Amniotic stem cell (primary cell): ENCODE measurements around the gene ADGRV1.
"Not testable (repeated sequence)": the region's sequence is repeated elsewhere in the genome, so short reads cannot be mapped to it uniquely, and the experiment has no call there.

Experiments used
- DNase-seq: peaks from one replicate; lab custom pipeline; 2025; lab: John Stamatoyannopoulos, UW

Gene ADGRV1

DNA sequence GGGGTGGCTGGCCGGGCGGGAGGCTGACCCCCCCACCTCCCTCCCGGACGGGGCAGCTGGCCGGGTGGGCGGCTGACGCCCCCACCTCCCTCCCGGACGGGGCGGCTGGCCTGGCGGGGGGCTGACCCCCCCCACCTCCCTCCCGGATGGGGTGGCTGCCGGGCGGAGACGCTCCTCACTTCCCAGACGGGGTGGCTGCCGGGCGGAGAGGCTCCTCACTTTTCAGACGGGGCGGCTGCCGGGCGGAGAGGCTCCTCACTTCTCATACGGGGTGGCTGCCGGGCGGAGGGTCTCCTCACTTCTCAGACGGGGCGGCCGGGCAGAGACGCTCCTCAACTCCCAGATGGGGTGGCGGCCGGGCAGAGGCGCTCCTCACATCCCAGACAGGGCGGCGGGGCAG, 37.2 kb downstream of the ADGRV1 start:
- DNase-seq, result not testable (repeated sequence)

DNA sequence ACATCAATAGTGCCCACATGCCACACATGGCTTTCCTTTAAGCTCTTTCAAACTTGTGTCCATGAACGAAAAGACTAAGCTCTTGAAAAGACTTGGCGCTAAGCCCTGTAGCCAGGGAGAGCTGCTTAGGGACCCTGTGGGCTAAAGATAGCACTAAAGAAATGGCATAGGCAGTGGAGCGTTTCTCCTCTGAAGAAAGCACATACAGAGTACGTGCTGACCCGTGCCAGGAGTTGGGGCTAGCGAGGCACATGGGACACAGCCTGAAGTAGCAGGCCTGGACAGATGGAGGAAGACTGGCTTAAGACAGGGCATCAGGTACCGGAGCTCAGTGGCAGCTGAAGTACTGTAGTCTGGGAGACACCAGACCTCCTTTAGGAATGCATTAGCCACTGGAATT, 39.7 kb downstream of the ADGRV1 start:
- no peak for DNase-seq

DNA sequence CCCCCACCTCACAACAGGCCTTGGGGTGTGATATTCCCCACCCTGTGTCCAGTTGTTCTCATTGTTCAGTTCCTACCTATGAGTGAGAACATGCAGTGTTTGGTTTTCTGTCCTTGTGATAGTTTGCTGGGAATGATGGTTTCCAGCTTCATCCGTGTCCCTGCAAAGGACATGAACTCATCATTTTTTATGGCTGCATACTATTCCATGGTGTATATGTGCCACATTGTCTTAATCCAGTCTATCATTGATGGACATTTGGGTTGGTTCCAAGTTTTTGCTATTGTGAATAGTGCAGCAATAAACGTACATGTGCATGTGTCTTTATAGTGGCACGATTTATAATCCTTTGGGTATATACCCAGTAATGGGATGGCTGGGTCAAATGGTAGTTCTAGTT, 41.7 kb downstream of the ADGRV1 start:
- not testable (repeated sequence) for DNase-seq

DNA sequence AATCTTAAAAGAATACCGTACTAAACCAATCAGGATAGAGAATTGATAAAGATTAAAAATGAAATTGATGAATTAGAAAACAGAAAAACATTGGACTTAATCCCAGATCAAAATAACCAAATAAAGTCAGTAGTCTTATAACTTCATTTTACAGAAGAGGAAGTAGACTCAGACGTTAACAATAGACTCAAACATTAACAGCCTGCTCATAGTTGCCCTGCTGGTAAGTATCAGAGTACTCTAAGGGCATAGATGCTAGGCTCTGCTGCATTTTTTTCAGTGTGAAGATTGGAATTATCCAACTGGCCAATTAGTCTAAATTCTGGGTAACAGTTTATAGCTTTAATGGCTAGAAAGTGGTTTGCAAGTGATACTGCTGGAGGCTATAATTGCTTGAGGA, 42.9 kb downstream of the ADGRV1 start:
- DNase-seq, result no peak

DNA sequence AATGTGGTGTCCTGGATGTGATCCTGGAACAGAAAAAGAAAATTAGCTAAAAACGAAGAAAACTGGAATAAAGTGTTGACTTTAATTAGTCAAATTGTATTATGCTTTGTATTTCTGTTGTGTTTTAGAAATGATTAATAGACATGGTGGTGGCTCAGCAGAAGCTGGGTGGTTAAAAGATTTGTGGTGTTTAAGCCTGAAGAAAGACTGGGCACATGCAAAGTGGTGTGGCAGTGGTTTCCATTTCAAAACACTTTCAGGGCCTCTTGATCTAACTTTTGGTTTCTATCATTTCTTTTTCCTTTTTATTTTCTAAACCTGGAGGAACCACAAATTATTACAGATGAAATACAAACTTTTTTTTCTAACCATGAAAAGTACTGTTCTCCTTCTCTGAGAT, 44.1 kb downstream of the ADGRV1 start:
- no peak for DNase-seq

DNA sequence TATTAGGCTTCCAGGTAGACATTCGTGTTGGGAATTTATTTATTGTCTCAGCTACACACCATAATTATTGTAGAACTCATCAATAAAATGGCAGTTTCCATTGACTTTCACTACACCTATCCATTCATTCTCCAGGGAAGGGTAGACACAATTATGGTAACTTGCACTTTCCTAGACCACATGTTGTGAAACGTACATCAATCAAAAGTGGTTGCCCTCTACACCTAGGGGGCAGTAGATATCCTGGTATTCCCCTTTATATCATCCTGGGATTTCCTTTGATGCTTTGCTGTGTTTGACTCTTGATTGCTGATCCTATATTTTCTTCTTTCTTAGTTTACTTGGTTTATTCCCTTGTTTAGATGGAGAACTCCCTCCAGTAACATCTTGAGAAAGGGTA, 47.9 kb downstream of the ADGRV1 start:
- no peak for DNase-seq

DNA sequence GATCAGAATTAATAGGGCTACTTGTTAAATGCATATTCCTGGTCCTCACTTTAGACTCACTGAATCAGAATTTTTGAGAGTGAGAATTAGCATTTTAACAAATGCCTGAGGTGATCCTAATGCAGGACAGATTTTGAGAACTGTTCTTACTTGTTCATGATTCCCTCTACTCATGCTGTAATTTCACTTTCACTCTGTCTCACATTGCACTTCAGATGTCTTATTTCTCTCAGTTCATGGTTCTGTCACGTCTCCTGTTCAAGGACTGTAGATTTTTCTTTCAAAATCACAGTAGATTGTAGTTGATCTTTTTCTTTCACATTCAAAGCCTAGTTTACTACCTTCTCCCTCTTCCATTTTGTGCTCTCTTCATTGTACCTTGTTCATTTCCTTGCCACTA, 54.3 kb downstream of the ADGRV1 start:
- DNase-seq, result no peak

DNA sequence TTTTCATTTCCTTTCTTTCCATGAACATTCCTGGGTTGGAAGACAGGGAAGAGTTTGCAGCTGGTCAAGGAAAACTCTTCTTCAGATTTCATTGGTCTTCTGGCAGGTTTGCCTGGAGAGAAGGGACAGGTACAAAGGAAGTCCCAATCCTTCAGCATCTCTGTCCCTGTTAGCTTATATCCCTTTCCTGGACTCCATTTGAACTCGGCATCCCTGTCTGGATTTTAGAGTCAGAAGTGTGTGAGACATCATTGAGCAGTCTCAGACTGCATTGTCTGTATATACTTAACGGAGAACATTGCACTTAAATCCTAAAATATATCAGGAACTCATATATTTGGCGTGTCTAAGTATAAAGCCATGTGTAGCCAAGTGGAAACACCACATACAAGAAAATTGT, 54.9 kb downstream of the ADGRV1 start:
- DNase-seq, result no peak

DNA sequence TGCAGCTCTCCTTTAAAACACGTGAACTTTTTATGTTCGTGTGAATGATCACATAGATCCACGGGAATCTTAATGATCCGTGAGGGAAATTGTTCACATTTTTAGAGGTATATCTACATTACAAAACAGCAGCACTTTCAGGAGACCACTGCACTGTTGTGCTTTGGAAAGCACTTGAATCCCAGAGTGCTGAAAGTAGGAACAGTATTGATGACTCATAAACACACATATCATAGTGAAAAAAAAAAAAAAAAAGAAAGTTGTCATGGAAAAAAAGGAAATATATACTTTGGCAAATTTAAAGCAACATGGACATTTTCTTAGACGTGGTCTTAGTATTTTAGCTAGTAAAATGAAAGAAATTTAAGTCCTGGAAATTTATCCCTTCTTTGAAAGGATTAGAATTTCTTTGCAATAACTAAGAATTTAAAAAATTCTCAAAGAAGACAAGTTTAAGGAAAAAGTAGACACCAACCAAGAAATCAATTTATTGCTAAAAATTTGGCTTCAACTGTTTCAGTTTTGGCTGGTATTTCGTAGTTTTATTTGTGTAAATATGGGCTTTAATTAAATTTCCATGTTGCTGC, 55.4 kb downstream of the ADGRV1 start:
- no peak for DNase-seq

DNA sequence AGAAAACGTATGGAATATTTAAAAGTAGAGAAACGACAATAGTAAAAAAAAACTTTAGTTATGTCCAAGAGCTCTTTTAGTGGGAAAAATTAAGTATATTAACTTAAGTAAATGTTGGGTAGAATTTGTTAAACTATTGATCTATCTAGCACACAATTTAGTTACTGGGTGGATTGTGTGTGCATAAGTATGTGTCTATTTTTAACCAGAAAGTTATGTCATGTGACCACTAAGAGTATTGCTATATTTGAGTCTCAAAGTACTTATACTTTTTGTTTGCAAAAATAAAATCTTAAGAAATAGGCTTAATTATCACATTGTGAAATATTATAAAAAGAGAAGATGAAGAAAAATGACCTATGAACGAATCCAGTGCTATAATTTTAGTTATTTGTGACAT, 56.8 kb downstream of the ADGRV1 start:
- no peak for DNase-seq

DNA sequence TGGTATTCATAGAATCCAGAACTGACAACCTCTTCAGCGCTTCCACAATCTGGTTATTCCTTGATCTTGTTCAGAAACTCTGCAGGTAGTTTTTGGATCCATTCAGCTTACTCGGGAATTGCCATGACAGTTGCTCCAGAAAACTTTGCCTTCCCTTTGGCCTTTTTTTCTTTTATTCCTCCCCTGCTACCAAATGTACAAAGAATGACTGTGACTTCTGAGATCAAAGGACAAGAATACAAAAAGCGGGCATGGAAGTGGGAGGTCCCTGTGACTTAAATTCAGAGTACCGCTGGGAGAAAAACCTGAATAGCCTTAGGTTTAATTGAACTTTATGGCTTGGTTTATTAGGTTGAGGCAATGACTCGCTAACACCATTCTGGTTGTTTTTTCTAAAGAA, 59.5 kb downstream of the ADGRV1 start:
- no peak for DNase-seq

DNA sequence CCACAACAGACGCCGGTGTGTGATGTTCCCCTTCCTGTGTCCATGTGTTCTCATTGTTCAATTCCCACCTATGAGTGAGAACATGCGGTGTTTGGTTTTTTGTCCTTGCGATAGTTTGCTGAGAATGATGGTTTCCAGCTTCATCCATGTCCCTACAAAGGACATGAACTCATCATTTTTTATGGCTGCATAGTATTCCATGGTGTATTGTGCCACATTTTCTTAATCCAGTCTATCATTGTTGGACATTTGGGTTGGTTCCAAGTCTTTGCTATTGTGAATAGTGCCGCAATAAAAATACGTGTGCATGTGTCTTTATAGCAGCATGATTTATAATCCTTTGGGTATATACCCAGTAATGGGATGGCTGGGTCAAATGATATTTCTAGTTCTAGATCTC, 61.2 kb downstream of the ADGRV1 start:
- DNase-seq, result not testable (repeated sequence)

DNA sequence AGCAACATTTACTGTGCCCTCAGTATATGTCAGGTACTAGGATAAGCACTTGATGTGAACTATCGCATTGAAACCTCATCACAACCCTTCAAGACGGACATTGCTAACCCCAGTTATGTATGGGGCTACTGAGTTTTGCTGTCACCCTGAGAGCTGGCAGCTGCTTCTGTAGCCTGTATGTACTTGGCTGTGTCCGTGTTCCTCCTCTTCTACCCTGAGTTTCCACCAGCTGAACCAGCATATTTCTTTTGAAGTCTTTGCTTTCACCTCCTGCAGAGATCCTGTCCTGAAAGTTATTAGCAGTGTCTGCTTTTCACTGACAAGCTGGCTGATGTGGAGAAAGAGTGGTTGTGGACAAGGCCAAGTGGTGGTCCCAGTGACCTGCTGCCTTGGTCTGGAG, 63.3 kb downstream of the ADGRV1 start:
- DNase-seq, result no peak

DNA sequence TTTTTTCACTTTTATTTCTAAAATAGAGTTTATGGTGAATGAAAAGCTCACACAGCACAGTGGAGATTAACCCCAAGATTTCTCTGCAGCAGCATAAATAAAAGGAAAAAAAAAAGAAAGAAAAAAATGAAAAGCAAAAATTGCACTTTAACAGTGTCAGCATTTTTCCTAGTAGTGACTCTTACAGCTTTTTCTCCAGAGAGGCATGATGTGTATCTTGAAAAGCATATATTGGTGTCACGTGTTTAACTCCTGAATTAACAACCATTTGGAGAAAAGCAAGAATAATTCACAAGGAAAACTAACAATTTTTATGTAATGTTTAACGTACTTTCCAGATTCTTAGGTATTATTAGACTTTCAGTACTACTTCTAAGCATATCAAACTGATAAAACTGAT, 67.9 kb downstream of the ADGRV1 start:
- no peak for DNase-seq

DNA sequence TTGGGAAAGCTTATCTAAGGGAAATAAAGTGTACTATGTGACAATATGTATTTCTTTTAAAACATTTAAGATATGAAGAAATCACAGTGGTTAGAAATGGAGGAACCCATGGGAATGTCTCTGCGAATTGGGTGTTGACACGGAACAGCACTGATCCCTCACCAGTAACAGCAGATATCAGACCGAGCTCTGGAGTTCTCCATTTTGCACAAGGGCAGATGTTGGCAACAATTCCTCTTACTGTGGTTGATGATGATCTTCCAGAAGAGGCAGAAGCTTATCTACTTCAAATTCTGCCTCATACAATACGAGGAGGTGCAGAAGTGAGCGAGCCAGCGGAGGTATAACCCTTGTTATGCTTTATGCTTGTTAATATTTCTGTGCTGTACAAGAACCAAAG, 69.9 kb downstream of the ADGRV1 start:
- DNase-seq, result no peak

DNA sequence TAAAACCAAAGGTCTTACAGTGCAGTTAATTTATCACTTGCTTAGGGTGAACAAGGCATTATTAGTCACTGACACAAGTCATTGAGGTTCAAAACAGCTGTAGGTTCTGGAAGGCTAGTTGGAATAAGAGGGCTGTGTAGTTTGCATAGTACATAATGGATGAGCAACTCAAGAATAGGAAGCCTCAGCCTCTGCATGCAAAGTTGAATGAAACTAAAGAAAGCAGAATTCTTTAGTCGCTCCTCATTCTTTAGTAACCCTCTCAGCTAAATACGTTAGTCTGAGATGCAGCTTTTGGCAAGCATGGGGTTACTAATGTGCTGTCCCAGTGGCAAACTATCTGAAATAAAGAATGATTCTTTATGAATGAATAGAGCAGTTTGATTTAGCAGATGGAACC, 74.2 kb downstream of the ADGRV1 start:
- no peak for DNase-seq

DNA sequence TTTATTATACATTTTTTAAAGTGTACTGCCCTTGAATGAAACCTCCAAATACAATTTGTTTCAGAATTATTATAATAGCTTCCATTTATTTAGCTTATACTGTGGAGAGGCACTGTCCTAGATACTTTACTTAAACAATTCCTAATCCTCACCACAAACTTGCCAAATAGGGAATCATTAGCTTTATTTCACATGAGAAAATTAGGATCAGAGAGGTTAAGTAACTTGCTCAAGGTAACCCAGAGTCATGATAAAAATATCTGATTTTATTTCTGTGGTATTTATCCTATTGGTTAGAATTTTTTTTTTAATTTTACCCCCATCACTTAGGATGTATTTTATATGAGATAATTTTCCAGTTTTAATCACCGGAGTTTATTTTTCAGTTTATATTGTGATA, 78.4 kb downstream of the ADGRV1 start:
- DNase-seq, result no peak

DNA sequence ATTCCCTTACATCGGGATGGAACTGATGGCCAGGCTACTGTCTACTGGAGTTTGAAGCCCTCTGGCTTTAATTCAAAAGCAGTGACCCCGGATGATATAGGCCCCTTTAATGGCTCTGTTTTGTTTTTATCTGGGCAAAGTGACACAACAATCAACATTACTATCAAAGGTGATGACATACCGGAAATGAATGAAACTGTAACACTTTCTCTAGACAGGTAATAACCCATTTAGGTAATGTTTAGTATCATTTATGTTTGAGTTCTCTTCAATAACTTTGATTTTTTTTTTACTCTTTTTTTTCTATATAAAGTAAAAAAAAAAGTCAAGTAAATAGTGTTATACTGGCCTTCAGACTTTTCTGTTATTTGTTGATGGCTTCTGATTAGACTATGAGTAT, 79.1 kb downstream of the ADGRV1 start:
- DNase-seq, result no peak

DNA sequence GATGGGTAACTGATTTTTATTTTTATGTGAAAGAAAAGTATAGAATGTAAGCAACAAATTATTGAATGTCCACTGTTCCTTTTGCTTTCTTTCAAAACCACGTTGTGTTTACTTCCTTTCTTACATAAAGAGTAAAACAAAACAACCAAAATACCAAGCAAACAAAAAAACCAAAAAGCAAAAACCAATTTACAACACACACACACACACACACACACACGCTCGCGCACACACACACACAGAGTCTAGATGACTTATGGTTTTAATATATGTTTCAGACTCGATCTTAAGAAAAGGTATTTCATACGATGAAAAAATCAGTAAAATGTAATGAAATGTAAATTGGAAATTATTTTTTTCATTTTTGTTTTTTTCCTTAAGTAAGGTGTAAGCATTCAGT, 80.3 kb downstream of the ADGRV1 start:
- no peak for DNase-seq

DNA sequence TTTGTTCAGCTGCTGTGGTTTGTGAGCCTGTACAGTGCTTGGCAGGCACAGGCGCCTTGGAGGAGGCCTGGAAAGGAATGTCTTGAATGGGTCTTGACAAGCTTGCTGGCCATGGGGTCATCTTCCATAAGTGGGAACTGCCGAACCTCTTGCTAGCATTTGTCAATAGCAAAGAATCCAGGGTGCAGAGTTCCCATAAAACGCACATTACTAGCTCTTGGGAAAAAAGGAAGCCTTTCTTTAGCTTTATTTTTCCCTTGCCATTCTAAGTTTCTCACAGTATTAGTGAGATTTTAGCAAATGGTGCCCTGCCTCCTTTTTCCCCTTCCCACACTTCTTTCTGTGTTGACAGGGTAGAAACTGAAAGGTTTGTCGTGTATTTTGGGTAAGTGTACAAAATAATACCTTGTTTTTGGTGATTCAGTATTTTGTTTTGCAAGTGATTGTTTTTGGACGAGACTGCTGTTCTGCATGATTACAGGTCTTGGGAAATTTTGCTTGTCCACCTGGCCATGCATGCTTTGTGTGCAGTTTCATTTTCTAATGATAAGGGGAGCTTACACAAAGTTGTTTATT, 82.0 kb downstream of the ADGRV1 start:
- DNase-seq, result no peak

DNA sequence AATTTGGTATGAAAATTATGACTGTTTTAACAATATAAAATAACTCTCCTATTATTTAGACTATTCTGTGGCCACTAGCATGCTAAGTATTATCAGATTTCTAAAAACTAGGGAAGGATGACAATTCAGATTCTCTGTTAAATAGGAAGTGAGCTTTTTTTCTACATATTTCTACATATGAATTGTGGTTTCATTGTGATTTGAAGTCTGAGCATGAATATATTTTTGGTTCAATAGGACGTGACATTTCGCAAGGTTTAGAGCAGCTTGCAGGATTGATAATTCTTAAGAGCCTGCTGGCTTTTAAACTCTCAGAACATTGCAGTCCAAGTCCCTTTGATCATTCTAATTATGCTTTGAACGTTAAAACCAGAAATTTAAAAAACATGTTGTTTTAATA, 82.9 kb downstream of the ADGRV1 start:
- no peak for DNase-seq

DNA sequence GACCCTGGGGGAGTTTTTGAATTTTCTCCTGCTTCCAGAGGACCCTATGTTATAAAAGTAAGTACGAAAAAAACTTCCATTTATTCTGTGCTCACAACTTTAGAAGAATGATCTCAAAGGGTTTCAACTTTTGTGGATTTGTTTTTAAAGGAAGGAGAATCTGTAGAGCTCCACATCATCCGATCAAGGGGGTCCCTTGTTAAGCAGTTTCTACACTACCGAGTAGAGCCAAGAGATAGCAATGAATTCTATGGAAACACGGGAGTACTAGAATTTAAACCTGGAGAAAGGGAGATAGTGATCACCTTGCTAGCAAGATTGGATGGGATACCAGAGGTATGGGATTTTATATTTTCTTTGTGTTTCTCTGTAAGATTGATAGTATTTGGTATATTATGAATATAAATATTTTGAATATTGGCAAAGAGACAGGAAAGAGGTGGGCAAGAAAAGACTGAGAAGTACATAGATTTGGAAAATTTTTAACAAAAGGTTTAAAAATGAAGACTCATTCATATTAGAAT, 84.2 kb downstream of the ADGRV1 start:
- DNase-seq, result no peak

DNA sequence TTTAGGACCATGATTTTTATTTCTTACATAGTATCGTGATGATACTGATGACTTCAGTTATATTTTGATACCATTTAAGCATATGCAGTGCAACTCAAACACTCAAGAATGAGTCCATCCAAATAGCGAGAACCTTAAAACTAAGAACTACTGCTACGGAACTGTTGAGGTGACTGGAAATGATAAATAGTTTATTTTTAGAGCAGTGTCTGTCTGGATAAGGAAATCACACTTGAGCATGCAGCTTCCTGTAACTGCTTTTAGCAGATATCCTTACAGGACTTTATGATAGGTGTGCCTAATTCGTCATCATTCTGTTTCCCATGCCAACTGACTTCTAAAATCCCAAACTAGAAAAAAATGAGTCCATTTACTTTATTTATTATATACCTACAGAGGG, 85.5 kb downstream of the ADGRV1 start:
- no peak for DNase-seq

DNA sequence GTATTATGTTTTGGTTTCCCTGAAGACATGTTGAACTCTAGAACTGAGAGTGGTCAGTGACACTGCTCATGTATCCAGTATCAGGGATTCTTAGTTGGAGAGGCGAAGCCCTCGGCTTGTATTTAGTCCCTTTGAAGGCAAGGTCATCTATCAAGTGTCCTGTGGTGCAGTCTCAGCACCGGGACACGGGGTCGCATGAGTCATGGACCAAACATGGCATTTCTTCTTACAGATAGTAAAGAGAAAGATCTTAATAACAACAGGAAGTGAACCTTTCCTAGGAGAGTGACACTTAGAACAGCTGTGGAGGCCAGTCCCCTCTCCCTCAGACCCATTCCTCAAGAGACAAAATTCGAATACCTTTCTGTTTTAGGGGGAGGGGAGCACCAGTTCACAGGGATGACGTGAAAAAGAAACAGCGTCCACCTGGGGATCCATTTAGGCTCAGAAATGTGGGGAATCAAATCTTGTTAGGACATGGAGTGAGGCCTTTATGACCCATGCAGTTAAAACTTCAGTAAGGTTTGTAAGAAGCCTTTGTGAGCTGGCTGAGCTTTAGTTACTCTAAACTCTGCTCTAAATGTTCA, 86.5 kb downstream of the ADGRV1 start:
- no peak for DNase-seq
